ENCODE measurements around the gene IL17C. TPM values are rescaled to one million over a fixed set of nuclear protein-coding genes. Genes with fewer than 3 reads are reported as not detected.

IL17C gene
- total and polyA plus RNA-seq, 9 of the 15 experiments (the other 6 are each of a cell fraction or from before 2014, with no cell fraction given): not detected

DNA sequence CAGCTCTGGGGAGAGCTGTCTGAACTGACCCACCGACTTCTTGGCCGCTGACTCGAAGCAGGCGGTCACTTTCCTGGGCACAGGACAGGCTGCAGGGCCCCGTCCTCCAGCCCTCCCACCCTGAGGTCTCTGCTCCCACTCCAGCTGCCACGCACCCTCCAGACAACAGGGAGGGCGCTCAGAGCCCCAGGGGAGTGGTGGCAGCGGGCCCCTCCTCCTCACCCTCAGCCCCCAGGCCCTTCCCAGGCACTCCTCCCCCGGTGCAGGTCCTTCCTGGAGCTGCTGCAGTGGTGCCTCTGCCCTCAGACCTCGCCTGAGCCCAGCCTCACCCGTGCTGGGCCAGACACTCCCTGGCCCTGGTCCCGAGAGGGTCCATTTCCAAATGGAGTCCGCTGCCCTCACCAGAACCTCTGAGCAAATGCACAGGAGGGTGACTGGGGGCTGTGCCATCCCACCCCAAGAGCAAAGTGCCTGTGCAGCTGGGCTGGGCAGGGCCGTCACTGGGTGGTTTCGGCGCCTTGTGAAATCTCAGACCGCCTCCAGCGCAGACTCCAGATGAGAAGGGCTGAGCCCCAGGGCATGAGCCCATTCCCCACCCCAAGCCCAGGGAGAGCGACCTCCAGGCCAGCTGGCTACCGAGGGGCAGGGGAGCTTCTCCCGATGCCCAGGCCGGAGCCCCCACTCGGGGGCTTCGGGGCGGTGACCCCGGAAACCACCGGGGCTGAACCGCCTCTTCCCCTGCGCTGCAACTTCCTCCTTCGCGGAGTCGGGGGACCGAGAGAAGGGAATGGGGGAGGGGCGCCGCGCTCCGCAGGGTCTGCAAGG lies 11.8 kb downstream of the IL17C start (continued):
- TF ChIP-seq AFF4 (CRISPR knock-in tag; IDR thresholded peaks at IDR 0.05): peak; percentile 18; the same call in 1 of the 2 replicates
- peak; percentile 64 for TF ChIP-seq CHD1 (IDR thresholded peaks at IDR 0.05; ENCODE audit: low read length)
- no peak for TF ChIP-seq ESRRB (CRISPR knock-in tag; IDR thresholded peaks at IDR 0.05; ENCODE audit: borderline replicate concordance)
- TF ChIP-seq, protein P1, sequence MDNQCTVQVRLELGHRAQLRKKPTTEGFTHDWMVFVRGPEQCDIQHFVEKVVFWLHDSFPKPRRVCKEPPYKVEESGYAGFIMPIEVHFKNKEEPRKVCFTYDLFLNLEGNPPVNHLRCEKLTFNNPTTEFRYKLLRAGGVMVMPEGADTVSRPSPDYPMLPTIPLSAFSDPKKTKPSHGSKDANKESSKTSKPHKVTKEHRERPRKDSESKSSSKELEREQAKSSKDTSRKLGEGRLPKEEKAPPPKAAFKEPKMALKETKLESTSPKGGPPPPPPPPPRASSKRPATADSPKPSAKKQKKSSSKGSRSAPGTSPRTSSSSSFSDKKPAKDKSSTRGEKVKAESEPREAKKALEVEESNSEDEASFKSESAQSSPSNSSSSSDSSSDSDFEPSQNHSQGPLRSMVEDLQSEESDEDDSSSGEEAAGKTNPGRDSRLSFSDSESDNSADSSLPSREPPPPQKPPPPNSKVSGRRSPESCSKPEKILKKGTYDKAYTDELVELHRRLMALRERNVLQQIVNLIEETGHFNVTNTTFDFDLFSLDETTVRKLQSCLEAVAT (IDR thresholded peaks at IDR 0.05): 0 out of 4 replicates have a peak, but pooled peaks of 1 of the 2 experiments have one; percentile 35
- TF ChIP-seq PHF8 (IDR thresholded peaks at IDR 0.05; ENCODE audit: borderline replicate concordance, low read length): no peak
- TF ChIP-seq STAT5B (CRISPR knock-in tag; IDR thresholded peaks at IDR 0.05): no peak
- TF ChIP-seq CREB1 (IDR thresholded peaks at IDR 0.05): no peak
- no peak for TF ChIP-seq CREB1 (CRISPR knock-in tag; IDR thresholded peaks at IDR 0.05)
- 0 out of 2 replicates have a peak, but pooled peaks have one; percentile 55 for TF ChIP-seq TGIF2 (CRISPR knock-in tag; IDR thresholded peaks at IDR 0.05)
- no peak for TF ChIP-seq CEBPG (CRISPR knock-in tag; IDR thresholded peaks at IDR 0.05)
- TF ChIP-seq CEBPG (tag; conservative IDR thresholded peaks at IDR 0.05 in 1 of 2, IDR thresholded peaks at IDR 0.05 in 1 of 2): 0 out of 4 replicates have a peak, but pooled peaks of 1 of the 2 experiments have one; percentile 5
- TF ChIP-seq SAP30 (IDR thresholded peaks at IDR 0.05; ENCODE audit: borderline replicate concordance, insufficient read depth, low read depth, low read length, poor library complexity, severe bottlenecking): peak; percentile 63
- TF ChIP-seq ZC3H4 (CRISPR knock-in tag; IDR thresholded peaks at IDR 0.05; ENCODE audit: borderline replicate concordance): peak; percentile 35; the same call in 1 of the 2 replicates
- TF ChIP-seq ZNF12 (CRISPR knock-in tag; IDR thresholded peaks at IDR 0.05): peak; percentile 83; the same call in 1 of the 2 replicates
- TF ChIP-seq MLX (CRISPR knock-in tag; conservative IDR thresholded peaks at IDR 0.05): no peak
- TF ChIP-seq E2F4 (CRISPR knock-in tag; IDR thresholded peaks at IDR 0.05; ENCODE audit: low read depth): peak; percentile 19; the same call in 1 of the 2 replicates

Data from K562 (cell line).